Uterus (tissue), 2 donors: ENCODE data around the gene RNASET2.

Experiments used
- CTCF ChIP-seq, 4 experiments: fragments of 200-600 bp in 2 of 4; fragments of 450-650 bp in 2 of 4; sonication (generic) in 2 of 4; IDR thresholded peaks; one replicate each; pipeline ENCODE4 v1.5.1; 2016 to 2019; ENCODE audit warnings: antibody characterized with exemption in 4 of 4, mild to moderate bottlenecking in 2 of 4, moderate library complexity in 1 of 4
- POLR2A ChIP-seq, 2 donors: fragments of 450-650 bp; IDR thresholded peaks; one replicate each; pipeline ENCODE4 v1.6.1; 2016; ENCODE audit warnings: antibody characterized with exemption in 2 of 2, mild to moderate bottlenecking in 1 of 2, moderate library complexity in 1 of 2

- TF ChIP-seq POLR2A (IDR thresholded peaks at IDR 0.05) (no peak), CTCF (IDR thresholded peaks at IDR 0.05) (no peak)
These were observed 18.2 kb downstream of the RNASET2 start for GRCh38 chr6:166938150-166938549.
